K562 (cell line): ENCODE data around the gene PRDM16. TPM values are rescaled to one million over a fixed set of nuclear protein-coding genes. Genes with fewer than 3 reads are reported as not detected.

Source experiments
- ATAC-seq: fragments of 200-7000 bp; cut with Tn5 transposase; 3 replicates; pipeline ENCODE4 v1.9.1; 2020; ENCODE audit warnings: moderate library complexity
- BruUV-seq: library from RNA; stranded (reverse); fragments of 400-500 nt; replicated peaks from 2 replicates; lab custom pipeline; 2021; lab: Mats Ljungman, UMichigan
- CTCF ChIA-PET: fragments of 300-600 bp; formaldehyde crosslinking; extraction: SDS; loops from one replicate; lab custom pipeline; 2021; ENCODE audit warnings: low intra/inter-chr PET ratio; lab: Yijun Ruan, JAX
- POLR2A ChIA-PET: fragments of 300-600, 350-650 bp; sonication (Branson Sonifier 250); formaldehyde crosslinking; extraction: SDS; loops from one replicate; lab custom pipeline; 2021; ENCODE audit warnings: antibody characterized with exemption, inconsistent platforms; lab: Yijun Ruan, JAX
- DNase-seq, 4 experiments: peaks; one replicate each; pipeline versions ENCODE4 v3.0.0 to v3.0.0-alpha.2; 2011 to 2018; ENCODE audit warnings: low spot score in 3 of 4, mixed read lengths in 3 of 4; ENCODE audit errors: extremely low read depth in 1 of 4
- FAIRE-seq: peaks from 2 replicates; lab custom pipeline; 2011; peaks lifted over from hg19 to GRCh38; lab: Jason Lieb, UNC
- H2AFZ ChIP-seq: 2 replicates; pipeline ENCODE4 v1.6.0; 2011; ENCODE audit warnings: low read depth, low read length, control low read depth, inconsistent platforms
- H3K27ac ChIP-seq: fragments of 200-600 bp; 3 replicates; pipeline ENCODE4 v1.8.0; 2011; ENCODE audit warnings: low read depth, mild to moderate bottlenecking, control low read depth, inconsistent platforms, low read length, moderate library complexity, mixed read lengths; ENCODE audit errors: extremely low read depth
- H3K27me3 ChIP-seq, 2 experiments: fragments of 300-600 bp in 1 of 2; 2 replicates in 1 of 2; 3 replicates in 1 of 2; pipeline versions ENCODE4 v1.6.0 to v1.8.0; 2011; ENCODE audit warnings: inconsistent platforms in 2 of 2, low read length in 2 of 2, mild to moderate bottlenecking in 1 of 2, mixed read lengths in 1 of 2, moderate library complexity in 1 of 2; ENCODE audit not compliant: control insufficient read depth in 2 of 2, insufficient read depth in 2 of 2
- H3K36me3 ChIP-seq: fragments of 300-600 bp; 3 replicates; pipeline ENCODE4 v1.8.0; 2011; ENCODE audit warnings: mild to moderate bottlenecking, low read length, inconsistent platforms; ENCODE audit not compliant: control insufficient read depth, insufficient read depth
- H3K4me1 ChIP-seq, 2 experiments: fragments of 200-600 bp in 1 of 2; replicated peaks in 1 of 2; 2 replicates in 1 of 2; 3 replicates in 1 of 2; pipeline versions ENCODE4 v1.5.1 to v1.8.0; 2011; ENCODE audit warnings: inconsistent platforms in 2 of 2, low read length in 2 of 2, mild to moderate bottlenecking in 1 of 2, mixed read lengths in 1 of 2, moderate library complexity in 1 of 2; ENCODE audit not compliant: control insufficient read depth in 2 of 2, insufficient read depth in 2 of 2
- H3K4me2 ChIP-seq: 2 replicates; pipeline ENCODE4 v1.6.1; 2011; ENCODE audit warnings: low read length, control low read depth, inconsistent platforms, mixed read lengths; ENCODE audit not compliant: insufficient read depth
- H3K4me3 ChIP-seq: fragments of 200-600 bp; sonication (generic), shearing (Covaris generic); 2 replicates; pipeline ENCODE4 v1.5.1; 2016; ENCODE audit warnings: control low read depth, inconsistent platforms
- H3K79me2 ChIP-seq: fragments of 200-600 bp; 3 replicates; pipeline ENCODE4 v1.8.0; 2011; ENCODE audit warnings: low read length, inconsistent platforms; ENCODE audit not compliant: control insufficient read depth, insufficient read depth
- H3K9ac ChIP-seq, 2 experiments: 2 replicates each; pipeline versions ENCODE4 v1.6.0 to v1.6.1; 2011; ENCODE audit warnings: low read depth in 2 of 2, low read length in 2 of 2, control low read depth in 1 of 2, inconsistent platforms in 1 of 2, mild to moderate bottlenecking in 1 of 2, mixed read lengths in 1 of 2; ENCODE audit not compliant: insufficient read depth in 1 of 2
- H3K9me1 ChIP-seq: one replicate; pipeline ENCODE4 v1.6.0; 2011; ENCODE audit warnings: inconsistent platforms, mild to moderate bottlenecking, low read length, moderate library complexity; ENCODE audit not compliant: control insufficient read depth, insufficient read depth
- H3K9me3 ChIP-seq: replicated peaks from 2 replicates; pipeline ENCODE4 v1.5.1; 2011; ENCODE audit warnings: low read depth, low read length, inconsistent platforms; ENCODE audit not compliant: control insufficient read depth, insufficient read depth
- H4K20me1 ChIP-seq: replicated peaks from 2 replicates; pipeline ENCODE4 v1.6.1; 2011; ENCODE audit warnings: low read length, inconsistent platforms, mixed read lengths; ENCODE audit not compliant: control insufficient read depth, insufficient read depth
- ELF2 ChIP-seq: fragments of 250-450 bp; sonication (Bioruptor Pico); IDR thresholded peaks from 2 replicates; pipeline ENCODE4 v1.5.0; 2021; ENCODE audit warnings: mild to moderate bottlenecking
- NR0B1 ChIP-seq: fragments of 450-650 bp; IDR thresholded peaks from one replicate; pipeline ENCODE4 v1.6.1; 2018; ENCODE audit warnings: mild to moderate bottlenecking, moderate library complexity; ENCODE audit not compliant: partially characterized antibody
- SP1 ChIP-seq: sonication (generic); formaldehyde crosslinking; IDR thresholded peaks from 2 replicates; pipeline ENCODE4 v1.8.1; 2022; ENCODE audit warnings: mild to moderate bottlenecking, missing genetic modification reagents
- ZNF318 ChIP-seq, 2 experiments: fragments of 450-650 bp; IDR thresholded peaks; 2 replicates each; pipeline ENCODE4 v1.6.1; 2016; ENCODE audit warnings: mild to moderate bottlenecking in 2 of 2, borderline replicate concordance in 1 of 2, low read depth in 1 of 2, moderate library complexity in 1 of 2
- WGBS: fragments of 100-300 bp; shearing (Covaris generic); methylation state at CpG from one replicate; pipeline ENCODE4 v1.1.6; 2016; ENCODE audit warnings: low coverage, mixed read lengths; ENCODE audit not compliant: insufficient coverage; ENCODE audit errors: missing lambda C conversion rate; 5-methylcytosine and 5-hydroxymethylcytosine counted together
- in situ Hi-C: fragments of 300-500 bp; cut with MboI; formaldehyde crosslinking; loops from 4 replicates; pipeline ENCODE4 v1.15.0; 2018; ENCODE audit warnings: inconsistent platforms, mixed read lengths
- intact Hi-C: fragments of 100-400 bp; cut with micrococcal nuclease; formaldehyde crosslinking; loops from 2 replicates; pipeline ENCODE4 v1.14.2; 2022
- polyA plus RNA-seq, 8 experiments: library from polyadenylated mRNA; depleted of rRNA in 4 of 8; stranded (reverse) in 5 of 8; unstranded in 3 of 8; fragments of >200 nt; fragmentation: Nextera tagmentation in 2 of 8; fragmentation: Illumina TruSeq in 1 of 8; extraction: Ambion mirVana in 2 of 8; extraction: Trizol in 1 of 8; gene quantifications; 2 replicates each; pipeline versions ENCODE4 v1.2.1 to v1.2.3, GENCODE V29; 2011 to 2014; ENCODE audit warnings: inconsistent platforms in 1 of 8, missing spikeins in 1 of 8
- total RNA-seq, 7 experiments: library from RNA; depleted of rRNA in 6 of 7; stranded (reverse); fragments of >200 nt in 6 of 7; fragmentation: Illumina TruSeq in 2 of 7; extraction: Trizol in 2 of 7; gene quantifications; 2 replicates each; pipeline versions ENCODE4 v1.2.1 to v1.2.3, GENCODE V29; 2011 to 2021; ENCODE audit warnings: low replicate concordance in 1 of 7
- TF ChIP-seq, protein P1 (sequence below): fragments of 250-450 bp; sonication (Bioruptor Pico); IDR thresholded peaks from 2 replicates; pipeline ENCODE4 v1.5.0; 2021; ENCODE audit warnings: mild to moderate bottlenecking, borderline replicate concordance

Gene PRDM16
- total and polyA plus RNA-seq, 9 of the 15 experiments (the other 6 are each of a cell fraction or from before 2014, with no cell fraction given), result 0.10 to 0.27 TPM; not detected in 7

DNA sequence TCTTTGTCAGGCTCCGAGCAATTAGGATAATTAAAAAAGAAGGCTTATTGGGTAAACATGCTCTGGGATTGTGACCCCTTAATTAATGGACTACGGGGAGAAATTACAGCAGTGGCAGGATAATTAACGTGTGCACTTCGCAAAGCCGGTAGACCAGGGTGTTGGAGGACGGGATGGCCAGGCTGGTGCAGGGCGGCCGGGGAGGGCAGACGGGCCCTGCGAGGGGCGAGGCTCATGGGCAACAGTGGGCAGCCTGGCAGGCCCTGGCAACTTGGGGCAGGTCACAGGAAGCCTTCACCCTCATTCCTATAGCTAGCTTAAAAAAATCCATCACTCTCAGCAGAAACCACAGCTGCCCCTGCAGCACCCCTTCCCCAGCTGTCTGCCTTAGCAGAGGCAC, 199.3 kb downstream of the PRDM16 start:
- Histone ChIP-seq H3K27me3 (peaks cover 18 to 67% of the 10 kb centered on the region in 2 experiments; a peak in 3 of 5 replicates), H3K27ac (no peak overlapping the region), H4K20me1 (peaks cover 11% of the 10 kb centered on the region), H3K4me1 (peaks cover 0 to 10% of the 10 kb centered on the region in 2 experiments; a peak in 1 of 5 replicates), H3K4me3 (no peak overlapping the region), H3K9me1 (peaks cover 3% of the 10 kb centered on the region), H3K9me3 (no peaks in the 10 kb centered on the region), H3K36me3 (no peaks in the 10 kb centered on the region), H3K9ac (no peak overlapping the region), H3K79me2 (no peaks in the 10 kb centered on the region), H2AFZ (no peak overlapping the region), H3K4me2 (no peak overlapping the region)
- TF ChIP-seq ZNF318 (IDR thresholded peaks at IDR 0.05; ENCODE audit: borderline replicate concordance in 1 of 2, low read depth in 1 of 2), result no peak
- TF ChIP-seq NR0B1, result no peak
- TF ChIP-seq, protein P1, sequence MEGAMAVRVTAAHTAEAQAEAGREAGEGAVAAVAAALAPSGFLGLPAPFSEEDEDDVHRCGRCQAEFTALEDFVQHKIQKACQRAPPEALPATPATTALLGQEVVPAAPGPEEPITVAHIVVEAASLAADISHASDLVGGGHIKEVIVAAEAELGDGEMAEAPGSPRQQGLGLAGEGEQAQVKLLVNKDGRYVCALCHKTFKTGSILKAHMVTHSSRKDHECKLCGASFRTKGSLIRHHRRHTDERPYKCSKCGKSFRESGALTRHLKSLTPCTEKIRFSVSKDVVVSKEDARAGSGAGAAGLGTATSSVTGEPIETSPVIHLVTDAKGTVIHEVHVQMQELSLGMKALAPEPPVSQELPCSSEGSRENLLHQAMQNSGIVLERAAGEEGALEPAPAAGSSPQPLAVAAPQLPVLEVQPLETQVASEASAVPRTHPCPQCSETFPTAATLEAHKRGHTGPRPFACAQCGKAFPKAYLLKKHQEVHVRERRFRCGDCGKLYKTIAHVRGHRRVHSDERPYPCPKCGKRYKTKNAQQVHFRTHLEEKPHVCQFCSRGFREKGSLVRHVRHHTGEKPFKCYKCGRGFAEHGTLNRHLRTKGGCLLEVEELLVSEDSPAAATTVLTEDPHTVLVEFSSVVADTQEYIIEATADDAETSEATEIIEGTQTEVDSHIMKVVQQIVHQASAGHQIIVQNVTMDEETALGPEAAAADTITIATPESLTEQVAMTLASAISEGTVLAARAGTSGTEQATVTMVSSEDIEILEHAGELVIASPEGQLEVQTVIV (CRISPR knock-in tag), result no peak
- no peak for TF ChIP-seq SP1 (CRISPR knock-in tag)
- no peak for TF ChIP-seq ELF2
- CTCF ChIA-PET, result no interaction called here
- intact Hi-C loops (no loop called here), in situ Hi-C loops (no loop called here)
- POLR2A ChIA-PET, result interaction anchor here (1.2 kb wide), 1 partner anchor 34 kb away, joined by 5 read pairs; no protein-coding TSS in a partner anchor
- DNase-seq, result no peak
- BruUV-seq, result no TSS peak
- 5% methylated on average over 11 of the region's 11 CpGs for WGBS
- FAIRE-seq, result no peak
- no peak for ATAC-seq
